Muscle layer of duodenum (tissue), 2 donors: ENCODE data around the gene ZNF385B.

ENCODE experiments used
- H3K27ac ChIP-seq: one replicate; pipeline ENCODE4 v1.7.0; 2013; ENCODE audit warnings: mild to moderate bottlenecking, low read length
- H3K27me3 ChIP-seq: one replicate; pipeline ENCODE4 v1.7.0; 2013; ENCODE audit warnings: low read depth, mild to moderate bottlenecking, control low read depth, low read length
- H3K36me3 ChIP-seq, 2 donors: one replicate each; pipeline ENCODE4 v1.7.0; 2013; ENCODE audit warnings: low read length in 2 of 2, control low read depth in 1 of 2, mild to moderate bottlenecking in 1 of 2; ENCODE audit not compliant: insufficient read depth in 2 of 2, control insufficient read depth in 1 of 2
- H3K4me1 ChIP-seq, 2 donors: one replicate each; pipeline ENCODE4 v1.7.0; 2013; ENCODE audit warnings: low read length in 2 of 2, mild to moderate bottlenecking in 2 of 2, control low read depth in 1 of 2, moderate library complexity in 1 of 2; ENCODE audit not compliant: insufficient read depth in 2 of 2, control insufficient read depth in 1 of 2
- H3K4me3 ChIP-seq, 2 donors: one replicate each; pipeline ENCODE4 v1.7.0; 2013; ENCODE audit warnings: low read length in 2 of 2, low read depth in 1 of 2, mild to moderate bottlenecking in 1 of 2
- H3K9me3 ChIP-seq, 2 donors: one replicate each; pipeline ENCODE4 v1.7.0; 2013; ENCODE audit warnings: low read length in 2 of 2, control low read depth in 1 of 2, mild to moderate bottlenecking in 1 of 2; ENCODE audit not compliant: control insufficient read depth in 1 of 2
- donor health status: healthy.

The ZNF385B gene

DNA sequence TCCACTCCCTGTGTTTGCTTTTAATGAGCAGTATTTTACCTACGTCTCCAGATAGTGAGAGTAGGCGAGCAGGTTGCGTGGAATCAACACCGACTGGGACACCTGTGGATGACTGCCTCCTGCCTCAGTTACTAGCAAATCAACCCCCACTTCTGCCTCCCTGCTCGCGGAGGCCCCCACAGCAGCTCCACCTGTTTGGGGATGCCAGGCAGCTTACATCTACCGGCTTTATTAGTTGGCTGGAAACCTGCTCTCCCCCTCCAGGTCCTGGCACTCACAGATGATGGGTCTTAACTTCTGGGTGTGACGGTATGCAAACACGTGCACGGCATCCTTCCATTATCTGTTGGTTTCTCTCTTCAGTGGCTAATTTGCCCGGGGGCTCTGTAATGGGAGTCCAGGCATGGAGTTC, 432.3 kb downstream of the ZNF385B start:
- Histone ChIP-seq H3K27me3 (no peaks in the 10 kb centered on the region), H3K4me3 (no peak overlapping the region), H3K27ac (no peak overlapping the region), H3K4me1 (no peaks in the 10 kb centered on the region), H3K36me3 (no peaks in the 10 kb centered on the region), H3K9me3 (no peaks in the 10 kb centered on the region)

DNA sequence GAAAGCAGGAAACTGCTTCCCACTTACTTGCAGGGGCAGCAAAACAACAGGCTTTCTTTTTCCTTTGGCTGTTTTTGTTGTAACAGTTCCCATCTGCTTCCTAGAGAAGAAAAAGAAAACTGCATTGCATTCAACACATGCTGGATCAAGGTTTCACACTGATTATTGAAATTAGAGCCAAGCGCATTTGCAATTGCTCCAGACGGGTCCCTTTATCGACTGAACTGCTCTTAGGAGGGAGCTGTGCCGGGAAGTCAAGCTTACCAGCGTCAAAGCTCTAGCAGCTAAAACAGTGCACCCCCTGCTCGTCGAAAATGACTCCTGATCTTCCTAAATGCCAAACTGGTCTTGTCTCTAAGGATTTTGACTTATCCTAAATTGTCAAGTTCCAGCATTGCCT, 432.8 kb downstream of the ZNF385B start:
- Histone ChIP-seq H3K27me3 (no peaks in the 10 kb centered on the region), H3K27ac (no peak overlapping the region), H3K36me3 (no peaks in the 10 kb centered on the region), H3K4me1 (no peaks in the 10 kb centered on the region), H3K4me3 (no peak overlapping the region), H3K9me3 (no peaks in the 10 kb centered on the region)

DNA sequence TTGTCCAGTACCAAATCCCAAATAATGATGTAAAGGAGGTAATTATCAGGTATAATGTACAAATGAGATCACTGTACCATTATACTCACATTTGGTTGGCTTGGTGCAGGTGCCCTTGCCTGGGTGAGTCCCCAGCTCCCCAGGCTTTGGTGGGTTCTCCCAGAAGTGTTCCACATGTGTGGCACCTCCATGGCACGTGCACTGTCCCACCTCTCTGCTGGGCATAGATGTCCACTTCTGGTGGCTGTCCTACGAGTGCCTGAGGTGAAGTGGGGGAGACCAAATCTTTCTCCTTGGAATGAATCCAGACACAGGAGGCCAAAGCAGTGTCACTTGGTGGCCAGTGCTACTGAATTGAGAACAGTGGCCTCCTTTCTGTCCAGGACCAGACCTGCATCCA, 434.3 kb downstream of the ZNF385B start:
- H3K9me3 ChIP-seq, result no peaks in the 10 kb centered on the region
- H3K4me1 ChIP-seq, result no peaks in the 10 kb centered on the region
- no peak overlapping the region for H3K27ac ChIP-seq

DNA sequence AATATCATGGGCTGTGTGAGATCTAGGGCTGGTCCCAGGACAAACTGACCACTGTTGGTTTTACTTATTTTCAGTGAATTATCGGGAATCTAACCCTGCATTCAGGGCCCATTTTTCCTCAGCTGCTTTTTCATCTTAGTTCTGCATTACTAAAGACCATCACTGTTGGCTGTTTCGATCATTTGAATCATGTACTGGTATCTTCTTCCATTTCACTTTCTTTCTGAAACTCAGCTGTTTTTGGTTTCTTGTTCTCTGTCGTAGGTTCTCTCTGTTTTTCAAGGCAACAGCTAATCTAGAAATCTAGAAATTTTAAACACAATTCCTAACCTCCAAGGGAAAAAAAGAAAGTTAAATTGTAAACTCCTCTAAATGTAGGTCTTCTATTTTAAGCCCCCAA, 436.8 kb downstream of the ZNF385B start:
- Histone ChIP-seq H3K36me3 (no peaks in the 10 kb centered on the region), H3K27ac (no peak overlapping the region), H3K4me1 (no peaks in the 10 kb centered on the region), H3K27me3 (no peaks in the 10 kb centered on the region), H3K4me3 (no peak overlapping the region), H3K9me3 (no peaks in the 10 kb centered on the region)

More for the DNA sequence above, 434.3 kb downstream of the ZNF385B start:
- Histone ChIP-seq H3K4me3 (no peak overlapping the region), H3K36me3 (no peaks in the 10 kb centered on the region), H3K27me3 (no peaks in the 10 kb centered on the region)

DNA sequence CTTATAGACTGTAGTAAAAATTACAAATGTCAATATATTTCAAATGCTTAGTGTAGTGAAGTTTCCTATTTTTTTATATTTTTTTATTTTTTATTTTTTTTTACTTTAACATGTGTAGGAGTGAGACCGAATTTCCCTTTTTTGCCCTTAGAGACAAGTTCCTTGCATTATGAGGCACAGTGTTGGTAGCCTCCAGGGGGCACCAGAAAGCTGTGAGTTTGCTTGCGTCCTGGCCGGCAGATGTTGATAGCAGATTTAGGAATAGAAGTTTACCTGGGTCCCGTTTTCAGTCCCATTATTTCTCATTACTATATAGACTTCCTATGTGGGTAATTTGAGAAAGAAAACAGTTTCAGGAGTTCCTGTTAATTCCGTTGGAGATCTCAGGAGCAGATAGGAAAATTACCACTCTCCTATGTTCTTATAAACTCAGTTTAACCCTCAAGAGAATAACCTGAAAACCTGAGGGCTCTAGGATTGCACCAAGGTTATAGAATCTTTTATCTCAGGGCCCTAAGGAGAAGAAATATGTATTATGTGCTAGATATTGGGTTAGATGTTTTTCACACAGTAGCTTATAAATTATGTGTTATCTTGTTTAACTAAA, 439.3 kb downstream of the ZNF385B start:
- H3K9me3 ChIP-seq, result no peaks in the 10 kb centered on the region
- no peaks in the 10 kb centered on the region for H3K36me3 ChIP-seq
- H3K4me1 ChIP-seq, result no peaks in the 10 kb centered on the region
- no peak overlapping the region for H3K4me3 ChIP-seq
- no peaks in the 10 kb centered on the region for H3K27me3 ChIP-seq
- no peak overlapping the region for H3K27ac ChIP-seq

DNA sequence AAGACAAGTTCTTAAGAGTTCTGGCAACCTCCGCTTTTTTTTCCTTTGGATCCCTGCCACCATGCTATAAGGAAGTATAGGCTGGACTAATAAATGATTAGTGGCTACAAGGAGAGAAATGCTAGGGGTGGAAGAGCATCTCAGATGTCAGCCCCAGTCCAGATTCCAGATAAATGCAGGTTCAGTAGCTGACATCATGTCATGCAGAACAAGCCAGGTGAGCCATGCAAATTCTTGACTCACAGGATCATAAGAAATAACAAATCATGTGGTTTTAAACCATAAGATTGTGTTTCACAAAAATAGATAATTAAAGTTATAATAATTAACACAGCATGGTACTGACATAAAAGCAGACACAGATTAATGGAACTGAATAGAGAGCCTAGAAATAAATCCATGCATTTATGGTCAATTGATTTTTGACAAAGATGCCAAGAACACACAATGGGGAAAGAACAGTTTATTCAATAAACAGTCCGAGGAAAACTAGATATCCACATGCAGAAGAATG, 443.9 kb downstream of the ZNF385B start:
- Histone ChIP-seq H3K36me3 (no peaks in the 10 kb centered on the region), H3K4me3 (no peak overlapping the region), H3K9me3 (no peaks in the 10 kb centered on the region), H3K27me3 (no peaks in the 10 kb centered on the region), H3K27ac (no peak overlapping the region), H3K4me1 (no peaks in the 10 kb centered on the region)

DNA sequence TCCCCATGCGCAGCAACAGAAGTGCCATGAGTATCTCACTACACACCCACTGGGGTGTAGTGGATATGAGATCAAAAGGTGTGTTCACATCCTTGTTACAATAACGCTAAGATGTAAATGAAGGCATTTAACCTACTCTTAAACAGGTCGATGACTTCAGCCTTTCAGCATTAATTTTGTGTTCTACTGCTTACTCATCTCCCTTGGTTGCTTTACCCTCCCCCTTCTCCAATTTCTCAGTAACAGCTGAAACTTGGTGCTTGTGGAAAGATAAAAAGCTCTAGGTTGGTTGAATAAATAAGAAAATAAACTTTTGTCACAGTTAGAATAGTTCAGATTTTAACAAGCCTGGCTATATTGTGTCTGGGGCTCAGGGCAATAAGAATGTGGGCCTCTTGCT, 449.3 kb downstream of the ZNF385B start:
- no peak overlapping the region for H3K4me3 ChIP-seq
- H3K27ac ChIP-seq, result no peak overlapping the region
- H3K9me3 ChIP-seq, result no peaks in the 10 kb centered on the region
- H3K4me1 ChIP-seq, result no peaks in the 10 kb centered on the region
- H3K36me3 ChIP-seq, result no peaks in the 10 kb centered on the region
- no peaks in the 10 kb centered on the region for H3K27me3 ChIP-seq

DNA sequence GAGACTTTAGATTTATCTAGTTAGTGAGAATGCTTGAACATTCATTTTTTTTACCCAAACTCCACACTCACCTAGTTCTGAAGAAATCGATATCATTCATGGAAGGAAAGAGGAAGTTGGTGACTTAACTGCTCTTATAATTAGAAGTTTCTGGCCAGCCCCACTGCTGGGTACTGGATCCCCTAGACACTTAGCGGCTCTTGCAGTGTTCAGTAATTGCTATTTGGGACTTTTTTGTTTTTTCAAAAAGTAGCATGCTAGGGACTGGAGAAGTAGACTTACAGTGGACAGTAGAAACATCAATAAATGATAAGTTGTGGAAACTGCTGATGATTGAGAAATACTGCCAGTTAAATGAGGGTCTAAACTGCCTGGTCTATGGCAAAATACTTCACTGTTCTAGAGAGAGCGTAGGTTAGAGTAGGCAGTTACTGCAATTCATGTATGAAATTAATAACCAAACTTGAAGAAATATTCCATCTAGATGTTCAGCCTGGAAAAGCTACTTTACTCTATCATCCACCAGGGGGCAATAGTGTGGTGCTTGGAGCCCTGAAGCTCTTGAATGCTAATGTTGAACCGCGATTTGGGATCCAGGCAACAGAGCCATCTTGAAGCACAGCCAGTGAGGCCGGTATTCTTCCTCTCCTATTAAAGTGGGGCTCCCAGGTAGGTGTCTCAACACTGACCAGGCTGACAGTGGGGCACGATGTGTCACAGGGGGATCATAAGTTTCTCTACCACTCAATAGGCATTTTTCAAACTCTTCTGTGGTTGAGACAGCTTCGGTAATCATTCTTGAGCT, 450.7 kb downstream of the ZNF385B start:
- H3K4me1 ChIP-seq, result no peaks in the 10 kb centered on the region
- no peaks in the 10 kb centered on the region for H3K36me3 ChIP-seq
- no peak overlapping the region for H3K4me3 ChIP-seq
- no peaks in the 10 kb centered on the region for H3K27me3 ChIP-seq
- no peak overlapping the region for H3K27ac ChIP-seq
- no peaks in the 10 kb centered on the region for H3K9me3 ChIP-seq

DNA sequence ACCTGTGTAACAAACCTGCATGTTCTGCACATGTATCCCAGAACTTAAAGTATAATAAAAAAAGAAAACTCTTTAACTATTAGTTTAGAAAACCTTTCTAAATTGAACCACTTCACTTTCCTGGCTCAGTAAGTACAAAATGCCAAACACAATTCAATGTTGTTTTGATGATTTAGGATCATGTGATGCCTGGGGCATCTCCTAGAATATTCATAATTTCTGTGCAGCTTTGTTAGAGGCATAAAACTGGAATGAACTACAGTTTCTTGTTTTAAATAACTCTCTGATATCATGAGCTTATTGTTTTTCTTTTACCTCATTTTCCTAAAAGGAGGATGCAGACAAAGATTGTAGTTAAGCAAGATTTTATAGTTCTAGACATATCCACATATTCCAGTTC, 457.8 kb downstream of the ZNF385B start:
- H3K9me3 ChIP-seq, result no peaks in the 10 kb centered on the region
- H3K27ac ChIP-seq, result no peak overlapping the region
- H3K27me3 ChIP-seq, result no peaks in the 10 kb centered on the region
- H3K36me3 ChIP-seq, result no peaks in the 10 kb centered on the region
- H3K4me3 ChIP-seq, result no peak overlapping the region
- H3K4me1 ChIP-seq, result no peaks in the 10 kb centered on the region

DNA sequence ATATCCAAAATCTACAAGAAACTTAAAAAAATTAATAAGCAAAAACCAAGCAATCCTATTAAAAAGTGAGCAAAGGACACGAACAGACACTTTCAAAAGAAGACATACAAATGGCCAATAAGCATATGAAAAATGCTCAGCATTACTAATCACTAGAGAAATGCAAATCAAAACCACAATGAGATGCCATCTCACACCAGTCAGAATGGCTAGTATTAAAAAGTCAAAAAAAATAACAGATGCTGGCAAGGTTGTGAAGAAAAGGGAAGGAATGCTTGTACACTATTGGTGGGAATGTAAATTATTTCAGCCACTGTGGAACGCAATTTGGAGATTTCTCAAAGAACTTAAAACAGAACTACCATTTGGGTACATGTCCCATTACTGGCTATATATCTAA, 467.9 kb downstream of the ZNF385B start:
- Histone ChIP-seq H3K27me3 (no peaks in the 10 kb centered on the region), H3K4me3 (no peak overlapping the region), H3K36me3 (no peaks in the 10 kb centered on the region), H3K9me3 (no peaks in the 10 kb centered on the region), H3K27ac (no peak overlapping the region), H3K4me1 (no peaks in the 10 kb centered on the region)
